NOMO-1 treated with dmso at 0.1 percent for 144 hours (cell line): ENCODE data around the gene ABLIM2.

Experiments
- DNase-seq: peaks from one replicate; lab custom pipeline; 2025; ENCODE audit not compliant: unreplicated experiment; lab: John Stamatoyannopoulos, UW

The ABLIM2 gene

GRCh38 chr4:8009710-8010511 is 148.7 kb downstream of the ABLIM2 start:
- DNase-seq = no peak

GRCh38 chr4:8009097-8009496 is 149.5 kb downstream of the ABLIM2 start:
- no peak for DNase-seq

GRCh38 chr4:8008391-8008790 is 150.2 kb downstream of the ABLIM2 start:
- DNase-seq = no peak

- DNase-seq = no peak
Observed at GRCh38 chr4:8007581-8007980, 151.0 kb downstream of the ABLIM2 start.

GRCh38 chr4:8006471-8006870 is 152.1 kb downstream of the ABLIM2 start:
- DNase-seq = no peak

GRCh38 chr4:8005814-8006215 is 152.8 kb downstream of the ABLIM2 start:
- no peak for DNase-seq

- no peak for DNase-seq
Observed at GRCh38 chr4:8005033-8005808, 153.4 kb downstream of the ABLIM2 start.

GRCh38 chr4:8004066-8004465 is 154.5 kb downstream of the ABLIM2 start:
- DNase-seq = no peak

- no peak for DNase-seq
Observed at GRCh38 chr4:8002525-8003309, 155.9 kb downstream of the ABLIM2 start.

- no peak for DNase-seq
Observed at GRCh38 chr4:8001564-8002355, 156.9 kb downstream of the ABLIM2 start.

GRCh38 chr4:8000721-8001491 is 157.7 kb downstream of the ABLIM2 start:
- no peak for DNase-seq

- DNase-seq = no peak
Observed at GRCh38 chr4:8000247-8000646, 158.4 kb downstream of the ABLIM2 start.

GRCh38 chr4:7999695-8000094 is 158.9 kb downstream of the ABLIM2 start:
- no peak for DNase-seq

- no peak for DNase-seq
Observed at GRCh38 chr4:7999279-7999678, 159.3 kb downstream of the ABLIM2 start.

- no peak for DNase-seq
Observed at GRCh38 chr4:7998447-7998846, 160.2 kb downstream of the ABLIM2 start.

- DNase-seq = no peak
Observed at GRCh38 chr4:7995866-7996265, 162.7 kb downstream of the ABLIM2 start.

- DNase-seq = no peak
Observed at GRCh38 chr4:7995135-7995534, 163.5 kb downstream of the ABLIM2 start.

GRCh38 chr4:7993671-7994070 is 164.9 kb downstream of the ABLIM2 start:
- no peak for DNase-seq

- DNase-seq = no peak
Observed at GRCh38 chr4:7992846-7993245, 165.8 kb downstream of the ABLIM2 start.
